Measurements from ENCODE around the gene HOXC5. TPM values are rescaled to one million over a fixed set of nuclear protein-coding genes. Genes with fewer than 3 reads are reported as not detected.
A peak's percentile ranks its signal among the peaks of the same experiment; 100 is the strongest.

HOXC5 gene
- total and polyA plus RNA-seq, 4 donors: 3.8 to 3.9 TPM; not detected in 2

GRCh38 chr12:54021432-54022013 is 11.3 kb upstream of the HOXC5 start:
- Histone ChIP-seq H3K4me3 (ENCODE audit: low read length in 2 of 2) (no peak overlapping the region), H3K27me3 (ENCODE audit: control insufficient read depth in 1 of 2, insufficient read depth in 2 of 2, low read length in 1 of 2) (no peaks in the 10 kb centered on the region), H3K27ac (ENCODE audit: low read depth in 1 of 2, low read length in 2 of 2) (no peak overlapping the region), H3K4me1 (ENCODE audit: control insufficient read depth in 1 of 2, insufficient read depth in 2 of 2, low read length in 2 of 2) (no peaks in the 10 kb centered on the region), H3K36me3 (ENCODE audit: control insufficient read depth in 1 of 2, insufficient read depth in 2 of 2, low read length in 1 of 2) (no peaks in the 10 kb centered on the region), H3K9me3 (ENCODE audit: control insufficient read depth, low read length) (no peaks in the 10 kb centered on the region)
- ATAC-seq (ENCODE audit: low FRiP score) (no peak), DNase-seq (peak in 1 of 2 donors; percentile 32)
- intact Hi-C loops (cut with DNase I): no loop called here
- WGBS, 2 donors: 71 to 91% methylated on average over 16 of the region's 16 CpGs

DNA sequence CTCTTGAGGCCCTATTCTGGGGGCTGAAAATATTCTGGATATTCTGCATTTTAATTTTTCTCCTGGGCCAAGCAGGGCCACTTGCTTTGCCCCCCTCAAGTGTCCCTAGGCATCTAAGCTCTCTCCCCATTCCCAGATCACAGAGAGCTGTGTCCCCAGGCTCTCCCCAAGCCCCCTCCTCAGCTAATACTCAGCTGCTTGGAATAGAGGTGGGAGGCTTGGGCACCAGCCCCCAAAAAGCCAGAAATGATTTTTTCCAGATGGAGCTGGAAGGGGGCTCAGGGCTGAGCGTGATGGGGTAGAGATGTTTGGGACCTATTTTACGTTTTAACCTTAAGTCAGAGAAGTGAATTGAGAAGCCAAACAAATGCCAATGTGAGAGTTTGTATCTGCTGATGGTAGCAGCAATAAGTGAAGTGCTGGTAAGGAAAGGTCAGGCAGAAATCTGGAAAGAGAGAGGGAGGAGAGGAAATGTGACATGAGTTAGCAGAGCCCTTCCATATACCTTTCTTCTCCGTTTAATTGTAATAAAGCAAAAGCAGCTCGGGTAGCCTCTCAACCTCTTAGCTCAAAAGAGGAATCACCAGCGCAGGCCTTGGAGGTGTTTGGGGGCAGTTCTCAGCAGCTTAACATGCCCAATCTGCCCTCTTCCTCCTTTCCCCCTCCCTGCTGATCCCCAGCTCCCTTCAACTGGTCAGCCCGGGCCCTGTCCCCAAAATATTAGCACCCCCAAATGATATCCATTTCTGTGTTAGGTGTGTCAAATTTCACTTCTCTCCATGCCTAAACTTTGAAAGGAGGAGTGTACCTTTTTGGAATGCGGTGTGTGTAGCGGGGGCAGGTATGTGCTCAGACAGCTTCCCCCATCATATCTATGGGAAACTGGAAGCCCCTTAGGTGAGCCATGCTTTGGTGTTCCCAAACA is 9.6 kb upstream of the HOXC5 start:
- peak in 1 of 2 donors; percentile 14 for DNase-seq
- H3K4me1 ChIP-seq (ENCODE audit: control insufficient read depth in 1 of 2, insufficient read depth in 2 of 2, low read length in 2 of 2): no peaks in the 10 kb centered on the region
- H3K27ac ChIP-seq (ENCODE audit: low read depth in 1 of 2, low read length in 2 of 2): no peak overlapping the region
- 68 to 86% methylated on average over 8 of the region's 8 CpGs for WGBS, 2 donors
- H3K36me3 ChIP-seq (ENCODE audit: control insufficient read depth in 1 of 2, insufficient read depth in 2 of 2, low read length in 1 of 2): no peaks in the 10 kb centered on the region
- intact Hi-C loops (cut with DNase I): no loop called here
- H3K9me3 ChIP-seq (ENCODE audit: control insufficient read depth, low read length): no peaks in the 10 kb centered on the region
- no peak for ATAC-seq (ENCODE audit: low FRiP score)
- H3K4me3 ChIP-seq (ENCODE audit: low read length in 2 of 2): no peak overlapping the region
- no peaks in the 10 kb centered on the region for H3K27me3 ChIP-seq (ENCODE audit: control insufficient read depth in 1 of 2, insufficient read depth in 2 of 2, low read length in 1 of 2)

GRCh38 chr12:54024127-54024526 is 8.7 kb upstream of the HOXC5 start:
- Histone ChIP-seq H3K27me3 (ENCODE audit: control insufficient read depth in 1 of 2, insufficient read depth in 2 of 2, low read length in 1 of 2) (no peaks in the 10 kb centered on the region), H3K4me3 (ENCODE audit: low read length in 2 of 2) (no peak overlapping the region), H3K9me3 (ENCODE audit: control insufficient read depth, low read length) (no peaks in the 10 kb centered on the region), H3K4me1 (ENCODE audit: control insufficient read depth in 1 of 2, insufficient read depth in 2 of 2, low read length in 2 of 2) (no peaks in the 10 kb centered on the region), H3K27ac (ENCODE audit: low read depth in 1 of 2, low read length in 2 of 2) (no peak overlapping the region), H3K36me3 (ENCODE audit: control insufficient read depth in 1 of 2, insufficient read depth in 2 of 2, low read length in 1 of 2) (no peaks in the 10 kb centered on the region)
- DNase-seq (no peak), ATAC-seq (ENCODE audit: low FRiP score) (no peak)
- intact Hi-C loops (cut with DNase I): no loop called here
- WGBS, 2 donors: 61 to 79% methylated on average over 16 to 17 of the region's 17 CpGs

DNA sequence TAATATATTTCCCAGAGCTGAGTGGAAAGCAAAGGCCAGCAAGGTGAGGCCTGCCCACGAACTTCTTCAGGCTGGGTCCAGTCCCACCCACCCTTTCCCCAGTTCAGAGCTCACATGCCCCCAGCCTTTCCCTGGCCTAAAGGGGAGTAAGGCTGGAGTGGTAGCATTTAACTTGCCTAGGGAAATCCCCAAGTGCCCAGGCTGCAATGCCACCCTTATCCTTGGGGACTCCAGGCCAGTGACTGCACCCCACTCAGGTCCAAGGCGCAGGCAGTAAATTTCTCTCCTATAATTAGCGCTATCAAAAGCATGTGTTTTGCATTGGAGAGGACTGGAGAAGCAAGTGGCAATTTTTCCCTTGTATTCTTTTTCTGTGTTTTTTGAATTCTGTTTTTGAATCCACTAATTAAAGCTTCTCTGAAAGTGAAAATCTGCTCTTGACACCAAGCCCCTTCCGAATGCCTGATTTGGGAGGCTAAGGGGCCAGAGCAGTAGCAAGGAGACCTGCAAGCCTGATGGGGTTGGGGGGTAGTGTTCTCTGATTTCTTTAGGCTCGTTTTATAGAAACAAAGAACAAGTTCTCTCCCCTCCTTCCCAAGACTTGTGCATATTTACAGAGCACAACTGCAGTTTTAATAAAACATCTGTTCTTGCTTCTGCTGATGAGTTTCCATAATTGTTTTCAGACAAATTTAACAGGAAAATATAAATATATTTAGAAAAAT is 8.1 kb upstream of the HOXC5 start:
- no peak for DNase-seq
- intact Hi-C loops (cut with DNase I): no loop called here
- Histone ChIP-seq H3K27ac (ENCODE audit: low read depth in 1 of 2, low read length in 2 of 2) (no peak overlapping the region), H3K9me3 (ENCODE audit: control insufficient read depth, low read length) (no peaks in the 10 kb centered on the region), H3K27me3 (ENCODE audit: control insufficient read depth in 1 of 2, insufficient read depth in 2 of 2, low read length in 1 of 2) (no peaks in the 10 kb centered on the region), H3K4me3 (ENCODE audit: low read length in 2 of 2) (no peak overlapping the region), H3K4me1 (ENCODE audit: control insufficient read depth in 1 of 2, insufficient read depth in 2 of 2, low read length in 2 of 2) (no peaks in the 10 kb centered on the region), H3K36me3 (ENCODE audit: control insufficient read depth in 1 of 2, insufficient read depth in 2 of 2, low read length in 1 of 2) (no peaks in the 10 kb centered on the region)
- WGBS, 2 donors: 73% methylated on average over 5 of the region's 5 CpGs
- ATAC-seq (ENCODE audit: low FRiP score): no peak

GRCh38 chr12:54025499-54026405 is 7.1 kb upstream of the HOXC5 start:
- Histone ChIP-seq H3K9me3 (ENCODE audit: control insufficient read depth, low read length) (no peaks in the 10 kb centered on the region), H3K36me3 (ENCODE audit: control insufficient read depth in 1 of 2, insufficient read depth in 2 of 2, low read length in 1 of 2) (no peaks in the 10 kb centered on the region), H3K4me3 (ENCODE audit: low read length in 2 of 2) (no peak overlapping the region), H3K4me1 (ENCODE audit: control insufficient read depth in 1 of 2, insufficient read depth in 2 of 2, low read length in 2 of 2) (no peaks in the 10 kb centered on the region), H3K27me3 (ENCODE audit: control insufficient read depth in 1 of 2, insufficient read depth in 2 of 2, low read length in 1 of 2) (no peaks in the 10 kb centered on the region), H3K27ac (ENCODE audit: low read depth in 1 of 2, low read length in 2 of 2) (no peak overlapping the region)
- ATAC-seq (ENCODE audit: low FRiP score): no peak
- 65 to 90% methylated on average over 7 of the region's 7 CpGs for WGBS, 2 donors
- no peak for DNase-seq
- intact Hi-C loops (cut with DNase I): no loop called here

- 59 to 75% methylated on average over 22 of the region's 22 CpGs for WGBS, 2 donors
- H3K27me3 ChIP-seq (ENCODE audit: control insufficient read depth in 1 of 2, insufficient read depth in 2 of 2, low read length in 1 of 2): no peaks in the 10 kb centered on the region
- ATAC-seq (ENCODE audit: low FRiP score): no peak
- no peak overlapping the region for H3K27ac ChIP-seq (ENCODE audit: low read depth in 1 of 2, low read length in 2 of 2)
- no peak for DNase-seq
- no peaks in the 10 kb centered on the region for H3K4me1 ChIP-seq (ENCODE audit: control insufficient read depth in 1 of 2, insufficient read depth in 2 of 2, low read length in 2 of 2)
- no peaks in the 10 kb centered on the region for H3K36me3 ChIP-seq (ENCODE audit: control insufficient read depth in 1 of 2, insufficient read depth in 2 of 2, low read length in 1 of 2)
- H3K4me3 ChIP-seq (ENCODE audit: low read length in 2 of 2): no peak overlapping the region
- intact Hi-C loops (cut with DNase I): no loop called here
- H3K9me3 ChIP-seq (ENCODE audit: control insufficient read depth, low read length): no peaks in the 10 kb centered on the region
Observed at GRCh38 chr12:54026640-54027441, 6.0 kb upstream of the HOXC5 start.

GRCh38 chr12:54027442-54027786 is 5.4 kb upstream of the HOXC5 start:
- H3K27me3 ChIP-seq (ENCODE audit: control insufficient read depth in 1 of 2, insufficient read depth in 2 of 2, low read length in 1 of 2): no peaks in the 10 kb centered on the region
- intact Hi-C loops (cut with DNase I): no loop called here
- H3K4me3 ChIP-seq (ENCODE audit: low read length in 2 of 2): no peak overlapping the region
- WGBS, 2 donors: 72 to 84% methylated on average over 3 of the region's 3 CpGs
- H3K4me1 ChIP-seq (ENCODE audit: control insufficient read depth in 1 of 2, insufficient read depth in 2 of 2, low read length in 2 of 2): no peaks in the 10 kb centered on the region
- no peaks in the 10 kb centered on the region for H3K36me3 ChIP-seq (ENCODE audit: control insufficient read depth in 1 of 2, insufficient read depth in 2 of 2, low read length in 1 of 2)
- no peak overlapping the region for H3K27ac ChIP-seq (ENCODE audit: low read depth in 1 of 2, low read length in 2 of 2)
- DNase-seq (no peak), ATAC-seq (ENCODE audit: low FRiP score) (no peak)
- H3K9me3 ChIP-seq (ENCODE audit: control insufficient read depth, low read length): no peaks in the 10 kb centered on the region

Measured in aorta (tissue), 5 donors.